Ascending aorta (tissue), 2 donors: Measurements from ENCODE around the gene SLC25A45. TPM values are rescaled to one million over a fixed set of nuclear protein-coding genes. Genes with fewer than 3 reads are reported as not detected.

ENCODE experiments used
- DNase-seq, 2 donors: peaks; one replicate each; pipeline ENCODE4 v3.0.0-alpha.2; 2019; ENCODE audit warnings: low spot score in 2 of 2
- H3K27ac ChIP-seq, 2 donors: fragments of 200-600 bp; sonication (generic); one replicate each; pipeline ENCODE4 v1.5.1; 2016 to 2017; ENCODE audit warnings: mild to moderate bottlenecking in 1 of 2
- H3K27me3 ChIP-seq: fragments of 200-600 bp; sonication (generic); one replicate; pipeline ENCODE4 v1.5.1; 2017
- H3K36me3 ChIP-seq, 2 donors: fragments of 200-600 bp; sonication (generic); one replicate each; pipeline ENCODE4 v1.5.1; 2016
- H3K4me1 ChIP-seq, 2 donors: fragments of 200-600 bp; sonication (generic); one replicate each; pipeline ENCODE4 v1.5.1; 2016 to 2017; ENCODE audit warnings: mild to moderate bottlenecking in 1 of 2
- H3K4me3 ChIP-seq, 2 donors: fragments of 200-600 bp; sonication (generic); one replicate each; pipeline ENCODE4 v1.5.1; 2016 to 2017; ENCODE audit warnings: mild to moderate bottlenecking in 1 of 2
- H3K9me3 ChIP-seq, 2 donors: fragments of 200-600 bp; sonication (generic); one replicate each; pipeline ENCODE4 v1.5.1; 2016
- intact Hi-C: fragments of 100-400 bp; cut with DNase I; formaldehyde crosslinking; loops from one replicate; pipeline ENCODE4 v1.15.1; 2023
- total RNA-seq: library from RNA; depleted of rRNA; stranded (reverse); fragments of >200 nt; gene quantifications from one replicate; pipeline ENCODE4 v1.1.0, GENCODE V29; 2016
- TF ChIP-seq, protein P1 (sequence below), 3 experiments: fragments of 200-600 bp in 2 of 3; fragments of 450-650 bp in 1 of 3; sonication (generic) in 2 of 3; IDR thresholded peaks; one replicate each; pipeline ENCODE4 v1.5.1; 2016 to 2019; ENCODE audit warnings: antibody characterized with exemption in 3 of 3, mild to moderate bottlenecking in 1 of 3, moderate library complexity in 1 of 3

SLC25A45 gene
- total RNA-seq, 1 donor from 2014 or later: 11.4 TPM

DNA sequence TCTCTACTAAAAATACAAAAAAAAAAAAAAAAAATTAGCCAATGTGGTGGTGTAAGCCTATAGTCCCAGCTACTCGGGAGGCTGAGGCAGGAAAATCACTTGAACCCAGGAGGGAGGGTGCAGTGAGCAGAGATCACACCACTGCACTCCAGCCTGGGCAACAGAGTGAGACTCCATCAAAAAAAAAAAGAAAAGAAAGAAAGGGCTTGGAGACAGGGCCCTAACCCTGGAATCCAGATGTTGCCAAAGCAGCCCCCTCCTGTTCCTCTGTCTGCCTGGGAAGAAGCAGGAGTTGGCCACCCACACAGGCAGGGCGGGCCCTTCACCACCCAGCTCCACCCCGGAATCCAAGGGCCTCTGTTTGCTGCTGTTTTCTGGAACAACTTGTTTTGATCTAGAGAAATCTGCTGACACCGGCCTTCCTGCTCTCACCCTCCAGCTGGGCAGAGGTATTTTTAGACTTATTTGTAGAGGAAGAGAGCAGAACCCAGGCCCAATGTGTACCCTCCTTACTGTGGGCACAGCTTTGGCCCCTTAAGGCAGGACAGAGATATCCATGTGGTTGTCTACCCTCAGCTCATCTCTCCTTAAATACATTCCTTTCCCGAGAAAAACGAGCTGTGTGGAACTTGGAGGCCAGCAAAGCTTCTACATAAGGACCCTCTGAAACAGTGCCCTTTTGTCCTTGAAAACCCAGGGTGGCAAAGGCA is 37.5 kb upstream of the SLC25A45 start:
- peaks cover 32 to 46% of the 10 kb centered on the region in 2 donors for H3K4me1 ChIP-seq
- no peaks in the 10 kb centered on the region for H3K9me3 ChIP-seq
- no peaks in the 10 kb centered on the region for H3K27me3 ChIP-seq
- H3K4me3 ChIP-seq: peak overlapping the region; percentile 56 to 80
- intact Hi-C loops: loop anchor here (1.0 to 5.0 kb wide), 5 partner anchors 51 to 437 kb away; partner anchors contain the start of gene CFL1
- H3K27ac ChIP-seq: peak overlapping the region; percentile 97 to 99
- TF ChIP-seq, protein P1, sequence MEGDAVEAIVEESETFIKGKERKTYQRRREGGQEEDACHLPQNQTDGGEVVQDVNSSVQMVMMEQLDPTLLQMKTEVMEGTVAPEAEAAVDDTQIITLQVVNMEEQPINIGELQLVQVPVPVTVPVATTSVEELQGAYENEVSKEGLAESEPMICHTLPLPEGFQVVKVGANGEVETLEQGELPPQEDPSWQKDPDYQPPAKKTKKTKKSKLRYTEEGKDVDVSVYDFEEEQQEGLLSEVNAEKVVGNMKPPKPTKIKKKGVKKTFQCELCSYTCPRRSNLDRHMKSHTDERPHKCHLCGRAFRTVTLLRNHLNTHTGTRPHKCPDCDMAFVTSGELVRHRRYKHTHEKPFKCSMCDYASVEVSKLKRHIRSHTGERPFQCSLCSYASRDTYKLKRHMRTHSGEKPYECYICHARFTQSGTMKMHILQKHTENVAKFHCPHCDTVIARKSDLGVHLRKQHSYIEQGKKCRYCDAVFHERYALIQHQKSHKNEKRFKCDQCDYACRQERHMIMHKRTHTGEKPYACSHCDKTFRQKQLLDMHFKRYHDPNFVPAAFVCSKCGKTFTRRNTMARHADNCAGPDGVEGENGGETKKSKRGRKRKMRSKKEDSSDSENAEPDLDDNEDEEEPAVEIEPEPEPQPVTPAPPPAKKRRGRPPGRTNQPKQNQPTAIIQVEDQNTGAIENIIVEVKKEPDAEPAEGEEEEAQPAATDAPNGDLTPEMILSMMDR (IDR thresholded peaks at IDR 0.05): no peak
- peaks cover 13 to 16% of the 10 kb centered on the region in 2 donors for H3K36me3 ChIP-seq
- DNase-seq: peak; percentile 88 to 98

DNA sequence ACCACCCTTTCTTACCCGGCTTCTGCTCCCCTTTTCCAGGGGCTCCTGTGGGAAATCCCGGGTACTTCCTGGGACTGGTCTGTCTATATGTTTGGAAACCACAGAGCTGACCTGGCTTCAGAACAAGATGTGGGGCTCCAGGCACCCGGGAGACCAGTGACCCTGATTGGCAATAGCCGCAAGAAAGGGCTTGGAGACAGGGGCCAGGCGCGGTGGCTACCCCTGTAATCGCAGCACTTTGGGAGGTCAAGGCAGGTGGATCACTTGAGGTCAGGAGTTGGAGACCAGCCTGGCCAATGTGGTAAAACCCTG is 37.0 kb upstream of the SLC25A45 start:
- Histone ChIP-seq H3K27ac (peak overlapping the region; percentile 97 to 99), H3K4me3 (peak overlapping the region; percentile 56 to 80), H3K36me3 (peaks cover 8 to 11% of the 10 kb centered on the region in 2 donors), H3K4me1 (peaks cover 32 to 46% of the 10 kb centered on the region in 2 donors), H3K9me3 (no peaks in the 10 kb centered on the region), H3K27me3 (no peaks in the 10 kb centered on the region)
- TF ChIP-seq, protein P1 (IDR thresholded peaks at IDR 0.05): no peak
- DNase-seq: no peak
- intact Hi-C loops: loop anchor here (1.0 to 5.0 kb wide), 4 partner anchors 52 to 438 kb away; partner anchors contain the start of gene CFL1

DNA sequence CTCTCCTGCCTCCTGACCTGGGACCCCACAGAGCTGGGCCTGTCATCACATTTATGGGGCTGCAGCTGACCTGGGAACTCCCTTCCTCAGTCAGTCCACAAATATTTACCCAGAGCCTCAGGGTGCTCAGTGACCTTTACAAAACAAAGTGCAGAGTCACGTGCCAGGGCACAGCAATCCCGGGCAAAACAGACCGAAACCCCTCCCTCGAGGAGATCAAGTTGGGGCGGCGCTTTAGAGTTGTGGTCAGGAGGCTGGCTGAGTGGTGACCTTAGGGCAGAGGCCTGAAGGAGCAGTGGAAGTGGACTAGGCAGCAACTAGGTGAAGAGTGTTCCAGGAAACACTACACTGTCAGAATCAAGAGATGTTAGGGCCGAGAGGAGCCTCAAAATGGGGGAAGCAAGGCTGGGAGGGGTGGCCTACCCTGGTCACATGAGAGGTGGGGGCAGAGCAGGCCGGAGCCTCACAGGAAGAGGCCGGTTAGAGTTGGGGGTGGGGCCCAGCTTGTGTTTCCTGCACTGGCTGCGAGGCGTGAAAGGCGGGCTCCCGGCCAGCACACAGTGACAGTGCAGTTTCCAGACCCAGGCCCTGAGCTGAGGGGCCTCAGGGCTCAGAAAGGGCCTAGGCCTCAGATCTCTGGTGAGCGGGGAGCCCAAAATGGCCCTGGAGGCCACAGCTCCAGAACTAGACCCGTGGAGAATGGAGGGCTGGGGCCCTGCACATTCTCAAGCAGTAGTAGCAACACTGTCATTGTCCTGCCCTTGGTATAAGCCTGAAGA is 36.4 kb upstream of the SLC25A45 start:
- intact Hi-C loops: loop anchor here (1.0 to 5.0 kb wide), 4 partner anchors 52 to 438 kb away; partner anchors contain the start of gene CFL1

DNA sequence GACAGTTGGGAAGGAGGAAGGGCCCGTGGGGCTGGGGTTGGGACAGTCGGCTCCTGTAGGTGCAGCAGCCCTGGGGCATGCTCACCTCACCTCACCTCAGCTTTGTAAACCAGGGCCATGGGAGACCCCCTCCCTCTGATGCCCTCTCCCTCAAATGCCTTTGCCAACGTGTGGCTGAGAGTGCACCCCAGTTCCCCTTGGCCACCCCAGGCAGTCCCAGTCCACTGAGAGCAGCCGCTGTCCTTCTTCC is 35.9 kb upstream of the SLC25A45 start:
- peaks cover 0 to 7% of the 10 kb centered on the region in 2 donors for H3K36me3 ChIP-seq
- H3K4me3 ChIP-seq: peak overlapping the region; percentile 56 to 80
- no peaks in the 10 kb centered on the region for H3K27me3 ChIP-seq
- peaks cover 32 to 46% of the 10 kb centered on the region in 2 donors for H3K4me1 ChIP-seq
- peak overlapping the region; percentile 97 to 99 for H3K27ac ChIP-seq
- DNase-seq: no peak
- TF ChIP-seq, protein P1 (IDR thresholded peaks at IDR 0.05): no peak
- intact Hi-C loops: loop anchor here (2.0 to 5.0 kb wide), 3 partner anchors 58 to 439 kb away; partner anchors contain the start of gene CFL1
- H3K9me3 ChIP-seq: no peaks in the 10 kb centered on the region

More for the DNA sequence above, 36.4 kb upstream of the SLC25A45 start:
- H3K27me3 ChIP-seq: no peaks in the 10 kb centered on the region
- peaks cover 3 to 7% of the 10 kb centered on the region in 2 donors for H3K36me3 ChIP-seq
- TF ChIP-seq, protein P1 (IDR thresholded peaks at IDR 0.05): no peak
- peaks cover 32 to 46% of the 10 kb centered on the region in 2 donors for H3K4me1 ChIP-seq
- peak overlapping the region; percentile 97 to 99 for H3K27ac ChIP-seq
- DNase-seq: peak; percentile 94 to 98
- H3K9me3 ChIP-seq: no peaks in the 10 kb centered on the region
- peak overlapping the region; percentile 56 to 80 for H3K4me3 ChIP-seq

DNA sequence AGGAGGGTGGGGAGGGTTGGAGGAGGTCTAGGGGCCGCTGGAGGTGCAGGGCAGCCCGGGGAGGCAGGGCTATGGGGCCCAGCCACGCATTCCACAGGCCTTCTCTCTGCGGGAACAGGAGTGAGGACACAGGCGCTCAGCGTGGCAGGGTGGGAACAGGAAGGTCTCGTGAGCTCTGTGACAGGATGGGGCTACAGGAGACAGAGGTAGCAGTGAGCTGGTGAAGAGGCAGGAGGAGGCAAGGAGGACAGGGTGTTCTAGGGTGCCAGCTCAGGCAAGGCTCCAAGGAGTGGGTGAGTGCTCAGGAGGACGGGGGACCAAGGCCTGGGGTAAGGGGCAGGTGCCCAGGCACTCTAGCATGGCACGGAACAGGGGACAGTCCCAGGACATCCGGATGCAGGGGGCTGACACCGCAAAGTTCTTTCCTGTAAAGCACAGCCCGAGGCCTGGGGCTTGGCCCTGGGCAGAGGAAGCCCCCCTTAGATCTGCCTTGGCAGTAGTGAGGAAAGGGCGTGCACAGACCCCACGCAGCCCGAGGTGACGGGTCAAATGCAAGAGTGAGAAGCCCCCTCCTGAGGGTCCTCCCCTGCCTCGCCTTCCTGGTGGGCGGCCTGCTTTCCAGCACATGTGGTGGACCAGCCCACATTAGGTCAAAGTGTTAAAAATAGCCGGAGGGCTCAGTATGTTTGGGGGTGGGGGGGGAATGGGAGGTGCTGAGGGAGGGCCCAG is 35.4 kb upstream of the SLC25A45 start:
- intact Hi-C loops: loop anchor here (2.0 to 5.0 kb wide), 4 partner anchors 47 to 439 kb away; partner anchors contain the start of gene CFL1
- Histone ChIP-seq H3K4me3 (peak overlapping the region; percentile 56 to 80), H3K4me1 (peaks cover 32 to 46% of the 10 kb centered on the region in 2 donors), H3K27ac (peak overlapping the region; percentile 97 to 99), H3K9me3 (no peaks in the 10 kb centered on the region), H3K36me3 (peaks cover under 1 to 6% of the 10 kb centered on the region in 2 donors), H3K27me3 (no peaks in the 10 kb centered on the region)
- TF ChIP-seq, protein P1 (IDR thresholded peaks at IDR 0.05): no peak
- peak in 1 of 2 donors; percentile 85 for DNase-seq
